PC-3 (cell line): ENCODE measurements around the gene VPS13A. TPM values are rescaled to one million over a fixed set of nuclear protein-coding genes. Genes with fewer than 3 reads are reported as not detected.

Experiments
- ATAC-seq: fragments of 200-7000 bp; cut with Tn5 transposase; 2 replicates; pipeline ENCODE4 v1.9.1; 2020; ENCODE audit warnings: mild to moderate bottlenecking, moderate library complexity
- BruUV-seq: library from RNA; stranded (reverse); fragments of 400-500 nt; replicated peaks from 2 replicates; lab custom pipeline; 2021; lab: Mats Ljungman, UMichigan
- CTCF ChIA-PET: fragments of 300-600 bp; sonication (Branson Sonifier 250); formaldehyde crosslinking; loops from one replicate; lab custom pipeline; 2022; ENCODE audit warnings: antibody characterized with exemption; lab: Charles Lee
- POLR2A ChIA-PET: fragments of 300-600 bp; sonication (Branson Sonifier 250); formaldehyde crosslinking; loops from one replicate; lab custom pipeline; 2022; ENCODE audit warnings: antibody characterized with exemption; ENCODE audit not compliant: unreplicated experiment; lab: Charles Lee
- DNase-seq: peaks from one replicate; pipeline ENCODE4 v3.0.0-alpha.2; 2015
- H2AFZ ChIP-seq: fragments of 300-600 bp; sonication (generic); 2 replicates; pipeline ENCODE4 v1.6.0; 2016; ENCODE audit warnings: antibody characterized with exemption, low read length
- H3F3A ChIP-seq: fragments of 300-600 bp; sonication (generic); one replicate; pipeline ENCODE4 v1.6.0; 2017; ENCODE audit warnings: antibody characterized with exemption, low read length, control low read depth, mild to moderate bottlenecking; ENCODE audit not compliant: unreplicated experiment
- H3K27ac ChIP-seq: fragments of 300-600 bp; sonication (generic); 2 replicates; pipeline ENCODE4 v1.5.1; 2016; ENCODE audit warnings: mild to moderate bottlenecking, low read length
- H3K27me3 ChIP-seq: fragments of 300-600 bp; sonication (generic); 2 replicates; pipeline ENCODE4 v1.6.1; 2016; ENCODE audit warnings: low read length, mixed read lengths
- H3K36me3 ChIP-seq: fragments of 300-600 bp; sonication (generic); 2 replicates; pipeline ENCODE4 v1.6.1; 2016; ENCODE audit warnings: low read depth, mixed run types, low read length, mixed read lengths
- H3K4me1 ChIP-seq: fragments of 300-600 bp; sonication (generic); 2 replicates; pipeline ENCODE4 v1.5.1; 2016; ENCODE audit warnings: low read length; ENCODE audit not compliant: insufficient read depth
- H3K4me2 ChIP-seq: fragments of 300-600 bp; sonication (generic); 2 replicates; pipeline ENCODE4 v1.6.0; 2016; ENCODE audit warnings: low read length
- H3K4me3 ChIP-seq: fragments of 300-600 bp; sonication (generic); 2 replicates; pipeline ENCODE4 v1.5.1; 2016; ENCODE audit warnings: mild to moderate bottlenecking, low read length, mixed read lengths
- H3K79me2 ChIP-seq: fragments of 300-600 bp; sonication (generic); 2 replicates; pipeline ENCODE4 v1.6.1; 2017; ENCODE audit warnings: low read length, mixed read lengths
- H3K9ac ChIP-seq: fragments of 300-600 bp; sonication (generic); 2 replicates; pipeline ENCODE4 v1.6.0; 2016; ENCODE audit warnings: mild to moderate bottlenecking, low read length
- H3K9me2 ChIP-seq: fragments of 300-600 bp; sonication (generic); replicated peaks from 2 replicates; pipeline ENCODE4 v1.6.1; 2016; ENCODE audit warnings: mixed run types, low read length, mixed read lengths
- H3K9me3 ChIP-seq: fragments of 300-600 bp; sonication (generic); 2 replicates; pipeline ENCODE4 v1.6.1; 2016; ENCODE audit warnings: low read length, mixed read lengths
- H4K20me1 ChIP-seq: fragments of 300-600 bp; sonication (generic); 2 replicates; pipeline ENCODE4 v1.6.1; 2016; ENCODE audit warnings: low read length, mixed read lengths
- CTCF ChIP-seq: fragments of 300-600 bp; sonication (generic); conservative IDR thresholded peaks from 2 replicates; pipeline ENCODE4 v1.5.1; 2017; ENCODE audit warnings: antibody characterized with exemption, low read depth, mild to moderate bottlenecking, low read length
- EZH2 ChIP-seq: fragments of 300-600 bp; sonication (generic); IDR thresholded peaks from one replicate; pipeline ENCODE4 v1.6.1; 2017; ENCODE audit warnings: antibody characterized with exemption, mild to moderate bottlenecking, low read length; ENCODE audit not compliant: unreplicated experiment
- EZH2phosphoT487 ChIP-seq: fragments of 300-600 bp; sonication (generic); IDR thresholded peaks from 2 replicates; pipeline ENCODE4 v1.6.1; 2018; ENCODE audit warnings: mild to moderate bottlenecking, antibody characterized with exemption, low read length, borderline replicate concordance
- intact Hi-C: fragments of 100-400 bp; cut with micrococcal nuclease; formaldehyde crosslinking; loops from 2 replicates; pipeline ENCODE4 v1.9.0; 2023
- total RNA-seq: library from RNA; depleted of rRNA; stranded (reverse); fragments of >200 nt; gene quantifications from 2 replicates; pipeline ENCODE4 v1.2.3, GENCODE V29; 2014

Gene VPS13A
- total RNA-seq, 1 experiment from 2014 or later: 17.5 TPM

- Histone ChIP-seq H3K4me3 (no peak overlapping the region), H3K9me3 (no peaks in the 10 kb centered on the region), H4K20me1 (no peaks in the 10 kb centered on the region), H3K79me2 (peaks cover 66% of the 10 kb centered on the region), H3K36me3 (no peaks in the 10 kb centered on the region), H2AFZ (no peak overlapping the region), H3K9ac (no peak overlapping the region), H3K4me1 (no peaks in the 10 kb centered on the region), H3F3A (no peaks in the 10 kb centered on the region), H3K9me2 (no peaks in the 10 kb centered on the region), H3K27me3 (no peaks in the 10 kb centered on the region), H3K27ac (no peak overlapping the region), H3K4me2 (no peak overlapping the region)
- intact Hi-C loops: no loop called here
- ChIA-PET POLR2A (no interaction called here), CTCF (no interaction called here)
- ATAC-seq (no peak), DNase-seq (no peak)
- BruUV-seq: no TSS peak
- TF ChIP-seq EZH2phosphoT487 (no peak), CTCF (no peak), EZH2 (no peak)
These were observed 17.1 kb downstream of the VPS13A start for GRCh38 chr9:77194423-77194822.

GRCh38 chr9:77210116-77210515 lies 32.8 kb downstream of the VPS13A start:
- H3K27me3 ChIP-seq: no peaks in the 10 kb centered on the region
- DNase-seq: no peak
- no TSS peak for BruUV-seq
- H3K36me3 ChIP-seq: no peaks in the 10 kb centered on the region
- no peak overlapping the region for H3K4me2 ChIP-seq
- H3K9me2 ChIP-seq: no peaks in the 10 kb centered on the region
- ChIA-PET POLR2A (no interaction called here), CTCF (no interaction called here)
- no peaks in the 10 kb centered on the region for H3K4me1 ChIP-seq
- ATAC-seq: no peak
- no peaks in the 10 kb centered on the region for H3F3A ChIP-seq
- no peak overlapping the region for H2AFZ ChIP-seq
- H3K27ac ChIP-seq: no peak overlapping the region
- H4K20me1 ChIP-seq: no peaks in the 10 kb centered on the region
- no peak overlapping the region for H3K9ac ChIP-seq
- TF ChIP-seq EZH2: no peak
- TF ChIP-seq CTCF: no peak
- no peak for TF ChIP-seq EZH2phosphoT487
- intact Hi-C loops: no loop called here
- H3K4me3 ChIP-seq: no peak overlapping the region
- no peaks in the 10 kb centered on the region for H3K9me3 ChIP-seq
- no peaks in the 10 kb centered on the region for H3K79me2 ChIP-seq

GRCh38 chr9:77211561-77211960 lies 34.2 kb downstream of the VPS13A start:
- no peaks in the 10 kb centered on the region for H3K79me2 ChIP-seq
- BruUV-seq: no TSS peak
- no peak overlapping the region for H3K27ac ChIP-seq
- H3K9me3 ChIP-seq: no peaks in the 10 kb centered on the region
- H3K4me2 ChIP-seq: no peak overlapping the region
- no peaks in the 10 kb centered on the region for H4K20me1 ChIP-seq
- H3F3A ChIP-seq: no peaks in the 10 kb centered on the region
- CTCF ChIA-PET: no interaction called here
- H3K4me3 ChIP-seq: no peak overlapping the region
- POLR2A ChIA-PET: no interaction called here
- ATAC-seq (no peak), DNase-seq (no peak)
- TF ChIP-seq CTCF (no peak), EZH2phosphoT487 (no peak), EZH2 (no peak)
- no peaks in the 10 kb centered on the region for H3K4me1 ChIP-seq
- no peak overlapping the region for H3K9ac ChIP-seq
- intact Hi-C loops: no loop called here
- H3K36me3 ChIP-seq: no peaks in the 10 kb centered on the region
- H3K9me2 ChIP-seq: no peaks in the 10 kb centered on the region
- H3K27me3 ChIP-seq: no peaks in the 10 kb centered on the region
- no peak overlapping the region for H2AFZ ChIP-seq
